GM04503 (cell line): ENCODE data around the gene MED4.

ENCODE experiments used
- DNase-seq: peaks from one replicate; pipeline ENCODE4 v3.0.0-alpha.2; 2012; ENCODE audit warnings: low read depth

MED4 gene

DNA sequence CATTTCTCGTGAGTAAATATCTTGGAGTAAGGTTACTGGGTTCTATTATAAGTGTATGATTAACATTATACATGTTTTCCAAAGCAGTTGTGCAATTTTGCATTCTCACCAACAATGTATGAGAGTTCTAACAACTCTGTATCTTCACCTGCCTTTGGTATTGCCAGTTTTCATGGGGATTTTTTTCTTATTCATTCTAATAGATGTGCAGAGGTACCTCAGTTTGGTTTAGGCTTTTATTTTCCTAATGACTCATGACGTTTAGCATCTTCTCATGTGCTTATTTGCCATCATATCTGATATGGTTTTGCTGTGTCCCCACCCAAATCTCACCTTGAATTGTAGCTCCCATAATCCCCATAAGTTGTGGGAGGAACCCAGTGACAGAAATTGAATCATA, 65.0 kb downstream of the MED4 start:
- DNase-seq, result no peak

DNA sequence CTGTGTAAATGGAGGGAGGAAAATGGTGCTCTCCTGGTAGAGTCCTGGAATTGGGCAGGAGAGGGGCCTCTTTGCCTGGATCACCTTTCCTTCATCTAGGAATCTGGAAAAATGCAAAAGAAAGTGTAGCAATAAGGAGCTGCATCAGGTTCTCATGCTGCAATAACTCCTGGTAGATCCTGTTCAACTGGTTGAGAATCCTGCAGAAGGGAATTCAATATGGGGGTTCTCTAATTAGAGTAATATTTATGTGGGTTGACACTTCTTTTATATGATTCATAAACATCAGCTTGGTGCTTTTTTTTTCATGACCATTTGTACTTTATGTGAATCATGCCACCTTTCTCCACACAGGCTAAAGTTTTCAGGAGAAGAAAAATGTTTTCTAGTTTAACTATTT, 66.8 kb downstream of the MED4 start:
- DNase-seq, result no peak
